Stimulated activated naive B cell treated with anti-CD40 and anti-IgM and Interleukin-4, amounts not matched to agents 10 μg/mL and 1 μg/mL and 100 μg/mL, for 72 hours (primary cell): ENCODE data around the gene MUS81.

Source experiments
- ATAC-seq, 2 donors: fragments of 150-1000 bp; cut with Tn5 transposase; replicated peaks; 2 replicates each; pipeline ENCODE4 v1.10.0; 2021; ENCODE audit warnings: moderate library complexity in 1 of 2
- DNase-seq: peaks from one replicate; pipeline ENCODE4 v3.0.0; 2021
- H3K27ac Mint-ChIP-seq: one replicate; pipeline ENCODE4 v1.8.0; 2022; ENCODE audit warnings: mild to moderate bottlenecking, mixed read lengths
- H3K27me3 Mint-ChIP-seq, 2 donors: one replicate each; pipeline ENCODE4 v1.8.0; 2022; ENCODE audit warnings: mixed read lengths in 2 of 2
- H3K36me3 Mint-ChIP-seq, 2 donors: one replicate each; pipeline ENCODE4 v1.8.0; 2022; ENCODE audit warnings: mixed read lengths in 2 of 2, mild to moderate bottlenecking in 1 of 2
- H3K4me1 Mint-ChIP-seq, 2 donors: one replicate each; pipeline ENCODE4 v1.8.0; 2022; ENCODE audit warnings: mixed read lengths in 2 of 2, mild to moderate bottlenecking in 1 of 2
- H3K4me3 Mint-ChIP-seq, 2 donors: one replicate each; pipeline ENCODE4 v1.8.0; 2022; ENCODE audit warnings: mild to moderate bottlenecking in 2 of 2, mixed read lengths in 2 of 2, moderate library complexity in 1 of 2
- H3K9me3 Mint-ChIP-seq, 2 donors: one replicate each; pipeline ENCODE4 v1.8.0; 2022; ENCODE audit warnings: mixed read lengths in 2 of 2, mild to moderate bottlenecking in 1 of 2

MUS81 gene

DNA sequence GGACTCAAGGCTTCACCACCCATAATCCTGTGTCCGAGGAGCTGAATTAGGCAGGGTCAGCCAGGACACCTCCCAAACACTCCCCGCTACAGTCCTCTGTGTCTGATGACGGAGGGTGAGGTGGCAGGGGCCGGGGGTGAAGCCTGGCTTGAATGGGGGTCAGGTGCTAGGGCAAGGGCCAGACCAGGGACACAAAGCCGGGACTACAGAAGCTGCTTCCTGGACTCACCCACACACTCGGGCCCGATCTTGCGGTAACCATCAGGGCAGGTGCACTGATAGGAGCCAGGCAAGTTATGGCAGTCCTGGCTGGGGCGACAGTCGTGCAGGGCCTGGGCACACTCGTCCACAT is 10.1 kb downstream of the MUS81 start:
- peak overlapping the region; percentile 70 for H3K27ac Mint-ChIP-seq

DNA sequence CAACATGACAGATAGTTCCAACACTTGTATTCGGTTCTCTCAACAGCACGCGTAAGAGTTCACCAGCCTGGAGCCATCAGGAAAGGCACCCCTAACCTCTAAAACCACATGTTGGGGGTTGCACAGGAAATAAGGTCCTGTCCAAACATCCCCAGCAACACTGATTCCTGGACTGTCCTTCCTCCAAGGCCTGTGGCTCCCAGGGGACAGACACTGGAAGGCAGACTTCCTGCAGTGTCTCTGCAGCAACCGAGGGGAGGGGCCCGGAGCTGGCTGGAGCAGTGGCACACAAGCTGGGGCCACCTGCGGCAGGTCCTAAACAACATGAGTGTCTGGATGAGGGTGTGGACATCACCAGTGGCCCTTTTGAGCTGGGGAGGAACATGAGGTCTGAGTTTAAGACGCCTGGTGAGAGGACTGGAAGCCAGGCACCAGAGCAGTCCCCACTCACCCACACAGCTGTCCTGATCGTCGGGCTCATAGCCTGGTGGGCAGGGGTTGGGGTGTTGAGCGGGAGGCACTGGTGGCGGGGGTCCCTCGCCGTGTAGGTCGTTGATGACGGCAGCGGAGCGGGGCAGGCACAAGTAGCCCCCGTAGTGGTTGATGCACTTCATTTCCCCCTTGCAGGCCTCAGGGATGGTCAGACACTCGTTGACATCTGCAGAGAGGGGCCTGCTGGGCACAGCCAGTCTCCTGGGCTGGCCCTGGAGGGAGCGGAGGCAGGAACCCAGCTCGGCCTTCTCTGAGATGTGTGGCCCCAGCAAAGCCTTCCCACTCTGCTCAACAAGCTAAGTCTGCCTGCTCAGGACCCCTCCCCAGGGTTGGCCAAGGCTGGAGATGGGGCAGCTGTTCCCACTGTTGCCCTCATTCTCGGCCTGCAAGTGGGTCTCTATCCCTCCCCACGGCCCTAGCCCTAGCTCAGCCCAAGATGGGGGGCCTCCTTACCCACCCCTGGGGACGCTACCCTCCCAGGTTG is 10.8 kb downstream of the MUS81 start:
- peak in 1 of 2 donors; percentile 2 for ATAC-seq
- peaks cover 15 to 22% of the 10 kb centered on the region in 2 donors for H3K36me3 Mint-ChIP-seq
- no peaks in the 10 kb centered on the region for H3K9me3 Mint-ChIP-seq
- peaks cover 23 to 28% of the 10 kb centered on the region in 2 donors for H3K4me1 Mint-ChIP-seq
- H3K4me3 Mint-ChIP-seq: peak overlapping the region; percentile 8 to 32
- peaks cover 0 to 8% of the 10 kb centered on the region in 2 donors for H3K27me3 Mint-ChIP-seq
- no peak for DNase-seq
- H3K27ac Mint-ChIP-seq: peak overlapping the region; percentile 70

More for the DNA sequence above, 10.1 kb downstream of the MUS81 start:
- ATAC-seq: no peak
- Mint-ChIP-seq H3K4me3 (no peak overlapping the region), H3K9me3 (no peaks in the 10 kb centered on the region), H3K36me3 (peaks cover 19 to 29% of the 10 kb centered on the region in 2 donors), H3K4me1 (peaks cover 24 to 28% of the 10 kb centered on the region in 2 donors), H3K27me3 (peaks cover 0 to 8% of the 10 kb centered on the region in 2 donors)
- no peak for DNase-seq

DNA sequence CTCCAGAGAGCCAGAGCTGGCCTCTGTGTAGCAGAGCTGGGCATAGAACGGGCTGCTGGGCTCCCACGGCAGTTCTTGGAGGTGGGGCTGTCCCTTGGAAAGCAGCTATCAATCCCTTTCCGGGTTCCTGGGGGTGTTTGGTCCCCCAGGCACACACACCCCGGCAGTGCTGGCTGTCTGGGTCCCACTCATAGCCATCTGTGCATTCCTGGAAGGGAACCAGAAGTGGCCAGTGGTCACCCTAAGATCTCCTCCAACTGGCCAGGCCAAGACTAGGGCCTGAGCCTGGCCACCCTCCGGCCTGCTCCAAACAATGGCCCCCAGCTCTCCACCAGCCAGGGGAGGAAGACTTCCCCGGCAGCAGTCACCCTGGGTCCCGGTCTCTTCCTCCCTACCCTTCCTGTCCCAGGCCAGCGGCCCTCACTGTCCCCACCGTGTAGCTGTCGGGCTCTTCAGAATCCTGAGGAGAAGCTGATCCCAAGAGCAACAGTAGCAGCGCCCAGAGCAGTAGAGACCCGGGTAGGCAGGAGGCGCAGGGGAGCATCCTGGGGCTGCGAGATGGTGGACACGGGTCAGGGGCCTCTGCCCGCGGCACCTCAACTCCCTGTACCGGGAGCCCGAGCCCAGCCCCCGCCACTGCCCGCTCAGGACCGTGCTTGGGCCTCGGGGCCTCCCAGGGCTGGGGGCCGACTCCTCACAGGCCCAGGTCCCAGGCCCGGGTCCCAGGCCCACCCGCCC is 11.7 kb downstream of the MUS81 start:
- DNase-seq (no peak), ATAC-seq (no peak)
- peak overlapping the region; percentile 65 for H3K27ac Mint-ChIP-seq
- peak overlapping the region; percentile 56 to 60 for H3K4me3 Mint-ChIP-seq
- peaks cover 23 to 28% of the 10 kb centered on the region in 2 donors for H3K4me1 Mint-ChIP-seq
- peaks cover 12 to 17% of the 10 kb centered on the region in 2 donors for H3K36me3 Mint-ChIP-seq
- peaks cover 0 to 8% of the 10 kb centered on the region in 2 donors for H3K27me3 Mint-ChIP-seq
- no peaks in the 10 kb centered on the region for H3K9me3 Mint-ChIP-seq

DNA sequence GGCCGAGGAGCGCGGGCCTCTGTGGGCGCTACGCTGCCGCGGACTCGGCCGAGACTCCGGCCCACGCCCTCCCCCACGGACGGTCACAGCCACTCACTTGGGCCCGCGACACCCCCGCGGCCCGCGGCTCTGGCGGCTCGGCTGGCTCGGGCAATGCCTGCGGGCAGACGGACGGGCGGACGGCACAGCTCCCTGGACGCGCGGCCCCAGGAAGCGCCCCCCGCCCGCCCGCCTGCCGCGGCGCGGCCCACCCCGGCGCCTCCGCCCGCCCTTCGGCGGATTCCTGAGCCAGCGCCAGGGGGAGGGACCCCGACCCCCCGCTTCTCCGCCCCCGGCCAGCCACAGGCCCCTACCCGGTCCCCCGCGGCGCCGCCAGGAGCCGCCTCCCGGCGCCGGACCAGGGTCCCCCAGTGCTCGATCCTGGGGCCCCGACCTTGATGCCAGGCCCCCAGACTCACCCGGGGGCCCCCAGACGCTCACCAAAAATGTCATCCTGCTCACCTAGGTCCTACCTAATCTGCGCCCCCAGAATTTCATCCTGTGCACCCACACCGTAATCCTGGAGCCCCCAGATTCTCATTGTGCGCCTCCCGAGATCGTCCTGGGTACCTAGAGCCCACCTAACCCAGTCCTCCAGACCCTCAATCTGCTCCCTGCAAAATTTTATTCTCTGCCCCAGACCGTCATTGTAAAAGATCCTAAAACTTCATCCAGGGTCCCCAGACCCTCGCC is 12.5 kb downstream of the MUS81 start, which contains the start of gene EFEMP2:
TSS of gene EFEMP2 (minus strand) at position 215 of the 732 bp plus-strand sequence. CDS start 446 bp downstream, outside the sequence.
- no peak for DNase-seq
- Mint-ChIP-seq H3K9me3 (no peaks in the 10 kb centered on the region), H3K4me1 (peaks cover 23 to 28% of the 10 kb centered on the region in 2 donors), H3K27ac (peak within 1 kb of the TSS; percentile 93), H3K4me3 (peak within 1 kb of the TSS; percentile 85 to 86), H3K27me3 (peaks cover 0 to 8% of the 10 kb centered on the region in 2 donors), H3K36me3 (peaks cover 4 to 10% of the 10 kb centered on the region in 2 donors)
- ATAC-seq: no peak

DNA sequence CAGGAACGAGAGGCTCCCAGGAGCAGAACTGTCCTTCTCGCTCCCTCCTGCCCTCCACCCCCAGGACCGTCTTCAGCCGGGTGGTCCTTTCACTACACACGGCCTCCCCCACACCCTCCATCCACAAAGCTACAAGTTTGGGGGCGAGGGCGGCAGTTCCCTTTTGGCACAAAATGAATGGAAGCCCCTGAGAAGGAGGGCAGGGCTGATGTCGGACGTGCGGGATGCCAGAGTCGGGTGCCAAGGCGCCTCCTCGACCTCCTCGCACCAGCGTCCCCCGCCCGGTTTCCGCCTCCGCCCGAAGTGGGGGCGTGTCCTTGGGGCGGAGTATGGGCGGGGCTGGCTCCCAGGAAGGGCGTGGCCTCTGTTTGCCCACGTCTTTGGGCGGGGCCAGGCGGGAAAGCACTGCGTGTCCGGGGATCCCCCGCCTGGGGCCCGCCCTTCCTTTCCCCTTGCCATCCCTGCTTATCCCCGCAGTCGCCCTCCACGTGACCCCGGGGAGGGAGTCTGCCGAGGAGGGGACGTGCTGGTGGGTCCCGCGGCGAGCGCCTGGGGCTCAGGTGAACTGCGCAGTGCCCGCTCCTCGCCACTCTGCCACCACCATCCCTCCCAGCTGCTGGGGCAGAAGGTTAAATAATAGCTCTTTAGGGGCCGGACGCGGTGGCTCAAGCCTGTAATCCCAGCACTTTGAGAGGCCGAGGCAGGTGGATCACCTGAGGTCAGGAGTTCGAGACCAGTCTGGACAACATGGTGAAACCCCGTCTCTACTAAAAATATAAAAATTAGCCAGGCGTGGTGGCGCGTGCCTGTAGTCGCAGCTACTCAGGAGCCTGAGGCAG is 13.3 kb downstream of the MUS81 start:
- H3K36me3 Mint-ChIP-seq: peaks cover 0 to 2% of the 10 kb centered on the region in 2 donors
- peaks cover 23 to 28% of the 10 kb centered on the region in 2 donors for H3K4me1 Mint-ChIP-seq
- H3K9me3 Mint-ChIP-seq: no peaks in the 10 kb centered on the region
- peak overlapping the region; percentile 85 to 86 for H3K4me3 Mint-ChIP-seq
- ATAC-seq: peak; percentile 78 to 89
- peak overlapping the region; percentile 93 for H3K27ac Mint-ChIP-seq
- DNase-seq: peak; percentile 93
- peaks cover 0 to 8% of the 10 kb centered on the region in 2 donors for H3K27me3 Mint-ChIP-seq

DNA sequence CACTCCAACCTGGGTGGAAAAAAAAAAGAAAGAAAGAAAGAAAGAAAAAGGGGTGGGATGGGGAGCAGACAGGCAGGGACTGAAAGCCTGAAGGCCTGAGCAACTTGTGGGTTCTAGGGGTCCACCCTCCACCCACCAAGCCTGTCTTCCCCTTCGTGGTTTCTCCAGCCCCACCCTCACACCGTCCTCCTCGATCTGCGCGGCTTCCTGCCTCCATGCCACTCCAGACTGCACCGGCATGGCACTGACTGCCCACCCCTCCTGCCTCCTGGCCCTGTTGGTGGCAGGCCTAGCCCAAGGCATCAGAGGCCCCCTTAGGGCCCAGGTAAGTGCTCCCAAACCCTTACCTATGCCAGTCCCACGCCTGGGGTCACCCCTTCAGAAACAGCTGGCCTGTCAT is 19.4 kb downstream of the MUS81 start, which contains the start of gene CTSW:
TSS of gene CTSW (plus strand) at position 221 of the 400 bp plus-strand sequence. CDS start at position 239, 18 bp downstream.
- Mint-ChIP-seq H3K27ac (peak within 1 kb of the TSS; percentile 37), H3K4me1 (peaks cover 11 to 21% of the 10 kb centered on the region in 2 donors), H3K4me3 (peak within 1 kb of the TSS in 1 of 2 donors; percentile 23), H3K27me3 (no peaks in the 10 kb centered on the region), H3K9me3 (no peaks in the 10 kb centered on the region), H3K36me3 (peaks cover 16 to 31% of the 10 kb centered on the region in 2 donors)
- DNase-seq (no peak), ATAC-seq (peak in 1 of 2 donors; percentile 23)

DNA sequence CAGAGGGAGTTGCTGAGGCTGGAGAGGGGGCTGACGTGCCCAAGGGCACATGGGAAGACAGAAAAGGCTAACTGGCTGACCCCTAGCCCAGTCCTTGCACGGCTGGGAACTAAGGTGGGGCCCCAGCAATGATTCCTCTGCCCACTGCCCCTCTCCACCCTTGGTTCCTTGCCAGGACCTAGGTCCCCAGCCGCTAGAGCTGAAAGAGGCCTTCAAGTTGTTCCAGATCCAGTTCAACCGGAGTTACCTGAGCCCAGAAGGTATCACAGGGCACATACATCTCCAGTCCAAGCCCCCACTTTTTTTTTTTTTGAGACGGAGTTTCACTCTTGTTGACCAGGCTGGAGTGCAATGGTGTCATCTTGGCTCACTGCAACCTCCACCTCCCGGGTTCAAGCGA is 19.8 kb downstream of the MUS81 start:
- Mint-ChIP-seq H3K9me3 (no peaks in the 10 kb centered on the region), H3K36me3 (peaks cover 18 to 35% of the 10 kb centered on the region in 2 donors), H3K27ac (no peak overlapping the region), H3K4me1 (peaks cover 15 to 26% of the 10 kb centered on the region in 2 donors), H3K4me3 (no peak overlapping the region), H3K27me3 (no peaks in the 10 kb centered on the region)
- no peak for ATAC-seq
- DNase-seq: no peak

DNA sequence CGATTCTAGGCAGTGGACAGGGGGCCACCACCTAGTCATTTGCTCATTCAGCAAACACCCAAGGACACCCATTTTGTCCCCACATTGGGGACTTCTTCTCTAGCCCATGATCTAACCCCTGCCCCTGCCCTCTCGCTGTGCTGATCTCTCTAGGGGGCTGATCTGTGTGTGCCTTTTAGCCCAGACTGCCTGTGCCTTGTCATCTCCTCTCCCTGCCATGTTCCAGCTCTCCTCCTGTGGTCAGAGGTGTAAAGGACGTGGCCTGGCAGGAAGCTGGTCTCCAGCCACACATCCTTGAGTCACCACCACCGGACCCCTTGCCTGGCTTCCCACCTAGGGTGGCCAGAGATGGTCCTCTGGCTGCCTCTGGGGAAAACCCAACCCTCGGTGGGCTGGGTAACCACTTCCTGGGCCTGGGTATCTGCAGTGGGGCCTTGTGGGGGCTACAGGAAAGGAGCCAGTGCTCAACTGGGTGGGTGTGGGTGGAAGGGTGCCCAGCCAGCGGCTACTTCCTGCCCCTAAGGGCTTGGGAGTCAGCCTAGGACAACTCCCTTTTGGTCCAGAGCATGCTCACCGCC is 20.7 kb downstream of the MUS81 start:
- Mint-ChIP-seq H3K4me1 (peaks cover 18 to 31% of the 10 kb centered on the region in 2 donors), H3K27ac (no peak overlapping the region), H3K9me3 (no peaks in the 10 kb centered on the region), H3K4me3 (peak overlapping the region in 1 of 2 donors; percentile 23), H3K27me3 (no peaks in the 10 kb centered on the region), H3K36me3 (peaks cover 22 to 39% of the 10 kb centered on the region in 2 donors)
- ATAC-seq (no peak), DNase-seq (no peak)

DNA sequence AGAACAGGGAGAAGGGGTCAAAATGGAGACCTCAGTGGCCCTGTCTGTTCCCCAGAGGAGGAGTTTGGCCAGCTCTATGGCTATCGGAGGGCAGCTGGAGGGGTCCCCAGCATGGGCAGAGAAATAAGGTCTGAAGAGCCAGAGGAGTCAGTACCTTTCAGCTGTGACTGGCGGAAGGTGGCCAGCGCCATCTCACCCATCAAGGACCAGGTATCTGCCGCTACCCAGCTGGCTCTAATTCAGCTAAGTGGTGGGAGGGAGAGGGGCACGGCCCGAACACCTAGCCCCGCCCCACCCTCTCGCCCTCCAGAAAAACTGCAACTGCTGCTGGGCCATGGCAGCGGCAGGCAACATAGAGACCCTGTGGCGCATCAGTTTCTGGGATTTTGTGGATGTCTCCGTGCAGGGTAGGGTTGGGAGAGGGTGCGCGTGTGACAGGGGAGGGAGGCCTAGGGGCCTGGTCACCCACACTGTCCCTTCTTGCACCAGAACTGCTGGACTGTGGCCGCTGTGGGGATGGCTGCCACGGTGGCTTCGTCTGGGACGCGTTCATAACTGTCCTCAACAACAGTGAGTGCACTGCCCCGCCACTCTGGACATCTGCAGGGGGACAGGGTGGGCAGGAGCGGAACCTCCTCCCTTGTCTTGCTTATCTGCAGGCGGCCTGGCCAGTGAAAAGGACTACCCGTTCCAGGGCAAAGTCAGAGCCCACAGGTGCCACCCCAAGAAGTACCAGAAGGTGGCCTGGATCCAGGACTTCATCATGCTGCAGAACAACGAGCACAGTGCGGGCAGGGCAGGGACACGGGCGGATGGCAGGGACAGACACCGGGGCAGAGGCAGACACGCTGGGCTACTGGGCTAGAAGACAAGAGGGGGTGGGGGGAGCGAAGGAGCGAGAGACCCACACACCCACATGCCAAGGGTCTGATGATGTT is 22.2 kb downstream of the MUS81 start:
- H3K27ac Mint-ChIP-seq: no peak overlapping the region

DNA sequence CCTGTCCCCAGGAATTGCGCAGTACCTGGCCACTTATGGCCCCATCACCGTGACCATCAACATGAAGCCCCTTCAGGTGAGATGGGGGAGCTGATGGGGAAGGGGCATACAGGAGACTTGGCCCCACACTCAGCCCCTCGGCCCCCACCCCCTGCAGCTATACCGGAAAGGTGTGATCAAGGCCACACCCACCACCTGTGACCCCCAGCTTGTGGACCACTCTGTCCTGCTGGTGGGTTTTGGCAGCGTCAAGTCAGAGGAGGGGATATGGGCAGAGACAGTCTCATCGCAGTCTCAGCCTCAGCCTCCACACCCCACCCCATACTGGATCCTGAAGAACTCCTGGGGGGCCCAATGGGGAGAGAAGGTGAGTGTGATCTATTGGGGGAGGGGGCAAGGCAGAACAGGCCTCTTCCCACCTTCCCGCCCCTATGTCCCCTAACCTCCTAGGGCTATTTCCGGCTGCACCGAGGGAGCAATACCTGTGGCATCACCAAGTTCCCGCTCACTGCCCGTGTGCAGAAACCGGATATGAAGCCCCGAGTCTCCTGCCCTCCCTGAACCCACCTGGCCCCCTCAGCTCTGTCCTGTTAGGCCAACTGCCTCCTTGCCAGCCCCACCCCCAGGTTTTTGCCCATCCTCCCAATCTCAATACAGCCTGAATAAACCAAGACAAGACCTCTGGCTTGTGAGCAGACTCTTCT is 23.0 kb downstream of the MUS81 start:
- H3K4me1 Mint-ChIP-seq: peaks cover 31 to 52% of the 10 kb centered on the region in 2 donors
- no peak overlapping the region for H3K27ac Mint-ChIP-seq
- DNase-seq: no peak
- ATAC-seq: no peak
- no peak overlapping the region for H3K4me3 Mint-ChIP-seq
- no peaks in the 10 kb centered on the region for H3K9me3 Mint-ChIP-seq
- no peaks in the 10 kb centered on the region for H3K27me3 Mint-ChIP-seq
- peaks cover 33 to 49% of the 10 kb centered on the region in 2 donors for H3K36me3 Mint-ChIP-seq

More for the DNA sequence above, 22.2 kb downstream of the MUS81 start:
- H3K4me3 Mint-ChIP-seq: no peak overlapping the region
- H3K27me3 Mint-ChIP-seq: no peaks in the 10 kb centered on the region
- H3K9me3 Mint-ChIP-seq: no peaks in the 10 kb centered on the region
- ATAC-seq: no peak
- DNase-seq: no peak
- peaks cover 31 to 47% of the 10 kb centered on the region in 2 donors for H3K36me3 Mint-ChIP-seq
- peaks cover 28 to 44% of the 10 kb centered on the region in 2 donors for H3K4me1 Mint-ChIP-seq
